ENCODE data around the gene MICAL3.

DNA sequence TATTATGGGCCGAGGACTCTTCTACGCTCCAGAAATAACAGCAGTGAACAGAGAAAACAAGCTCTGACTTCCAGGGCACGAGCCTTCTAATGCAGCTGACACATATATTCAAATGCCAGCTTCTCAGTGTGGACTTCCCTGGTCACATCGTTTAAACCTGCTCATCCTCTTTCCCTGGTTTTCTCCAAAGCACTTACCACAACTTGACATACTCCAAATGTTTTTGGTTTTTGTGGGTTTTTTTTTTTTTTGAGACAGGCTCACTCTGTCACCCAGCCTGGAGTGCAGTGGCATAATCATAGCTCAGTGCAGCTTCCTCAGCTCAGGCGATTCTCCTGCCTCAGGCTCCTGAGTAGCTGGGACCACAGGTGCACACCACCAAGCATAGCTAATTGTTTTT, 105.5 kb downstream of the MICAL3 start:
- TF ChIP-seq, protein P1, sequence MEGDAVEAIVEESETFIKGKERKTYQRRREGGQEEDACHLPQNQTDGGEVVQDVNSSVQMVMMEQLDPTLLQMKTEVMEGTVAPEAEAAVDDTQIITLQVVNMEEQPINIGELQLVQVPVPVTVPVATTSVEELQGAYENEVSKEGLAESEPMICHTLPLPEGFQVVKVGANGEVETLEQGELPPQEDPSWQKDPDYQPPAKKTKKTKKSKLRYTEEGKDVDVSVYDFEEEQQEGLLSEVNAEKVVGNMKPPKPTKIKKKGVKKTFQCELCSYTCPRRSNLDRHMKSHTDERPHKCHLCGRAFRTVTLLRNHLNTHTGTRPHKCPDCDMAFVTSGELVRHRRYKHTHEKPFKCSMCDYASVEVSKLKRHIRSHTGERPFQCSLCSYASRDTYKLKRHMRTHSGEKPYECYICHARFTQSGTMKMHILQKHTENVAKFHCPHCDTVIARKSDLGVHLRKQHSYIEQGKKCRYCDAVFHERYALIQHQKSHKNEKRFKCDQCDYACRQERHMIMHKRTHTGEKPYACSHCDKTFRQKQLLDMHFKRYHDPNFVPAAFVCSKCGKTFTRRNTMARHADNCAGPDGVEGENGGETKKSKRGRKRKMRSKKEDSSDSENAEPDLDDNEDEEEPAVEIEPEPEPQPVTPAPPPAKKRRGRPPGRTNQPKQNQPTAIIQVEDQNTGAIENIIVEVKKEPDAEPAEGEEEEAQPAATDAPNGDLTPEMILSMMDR (IDR thresholded peaks at IDR 0.05; ENCODE audit: low read length) = no peak
- TF ChIP-seq EZH2 (IDR thresholded peaks at IDR 0.05; ENCODE audit: borderline replicate concordance, low read length) = no peak
